SK-N-SH (cell line): Measurements from ENCODE around the gene ALKBH8.

Experiments
- EZH2phosphoT487 ChIP-seq: fragments of 200-600 bp; sonication (generic); IDR thresholded peaks from 2 replicates; pipeline ENCODE4 v1.6.1; 2017; ENCODE audit warnings: low read depth, mixed run types, mild to moderate bottlenecking, antibody characterized with exemption, moderate library complexity, borderline replicate concordance
- TF ChIP-seq, protein P1 (sequence below): fragments of 200-600 bp; sonication (generic); IDR thresholded peaks from 2 replicates; pipeline ENCODE4 v1.6.1; 2017; ENCODE audit warnings: antibody characterized with exemption, mild to moderate bottlenecking, moderate library complexity

DNA sequence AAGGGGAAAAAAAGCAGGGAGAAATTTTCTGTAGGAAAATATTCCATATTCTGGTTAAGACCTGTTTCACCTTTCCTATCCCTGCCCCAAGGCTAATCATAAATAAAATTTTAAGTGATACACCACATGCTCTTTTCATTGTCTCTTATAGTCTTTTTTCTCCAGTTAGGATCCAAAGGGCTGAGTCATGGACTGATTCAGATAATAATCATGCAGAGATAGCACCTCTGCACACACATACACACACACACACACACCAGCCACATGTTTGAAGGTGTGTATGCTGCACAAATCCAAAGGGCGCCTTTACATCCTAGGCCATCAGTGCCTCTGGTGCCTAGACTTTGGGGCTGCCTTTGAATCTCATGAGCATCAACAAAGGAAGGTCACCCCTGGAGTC, 72.4 kb downstream of the ALKBH8 start:
- TF ChIP-seq, protein P1, sequence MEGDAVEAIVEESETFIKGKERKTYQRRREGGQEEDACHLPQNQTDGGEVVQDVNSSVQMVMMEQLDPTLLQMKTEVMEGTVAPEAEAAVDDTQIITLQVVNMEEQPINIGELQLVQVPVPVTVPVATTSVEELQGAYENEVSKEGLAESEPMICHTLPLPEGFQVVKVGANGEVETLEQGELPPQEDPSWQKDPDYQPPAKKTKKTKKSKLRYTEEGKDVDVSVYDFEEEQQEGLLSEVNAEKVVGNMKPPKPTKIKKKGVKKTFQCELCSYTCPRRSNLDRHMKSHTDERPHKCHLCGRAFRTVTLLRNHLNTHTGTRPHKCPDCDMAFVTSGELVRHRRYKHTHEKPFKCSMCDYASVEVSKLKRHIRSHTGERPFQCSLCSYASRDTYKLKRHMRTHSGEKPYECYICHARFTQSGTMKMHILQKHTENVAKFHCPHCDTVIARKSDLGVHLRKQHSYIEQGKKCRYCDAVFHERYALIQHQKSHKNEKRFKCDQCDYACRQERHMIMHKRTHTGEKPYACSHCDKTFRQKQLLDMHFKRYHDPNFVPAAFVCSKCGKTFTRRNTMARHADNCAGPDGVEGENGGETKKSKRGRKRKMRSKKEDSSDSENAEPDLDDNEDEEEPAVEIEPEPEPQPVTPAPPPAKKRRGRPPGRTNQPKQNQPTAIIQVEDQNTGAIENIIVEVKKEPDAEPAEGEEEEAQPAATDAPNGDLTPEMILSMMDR = no peak
- no peak for TF ChIP-seq EZH2phosphoT487
